Gastrocnemius medialis (tissue), 4 donors: Measurements from ENCODE around the gene CEACAM5. TPM values are rescaled to one million over a fixed set of nuclear protein-coding genes. Genes with fewer than 3 reads are reported as not detected.
A peak's percentile ranks its signal among the peaks of the same experiment; 100 is the strongest.

Experiments used
- ATAC-seq, 2 donors: fragments of 150-250 bp; one replicate each; pipeline ENCODE4 v1.9.1; 2016
- DNase-seq, 2 donors: peaks; one replicate each; pipeline ENCODE4 v3.0.0-alpha.2; 2019
- H3K27ac ChIP-seq, 4 donors: fragments of 200-600 bp; sonication (generic); 1 replicate in 1 of 4; 2 replicates in 3 of 4; pipeline ENCODE4 v1.5.1; 2016 to 2018; ENCODE audit warnings: mild to moderate bottlenecking in 2 of 4, moderate library complexity in 1 of 4
- H3K27me3 ChIP-seq, 3 donors: fragments of 200-600 bp; sonication (generic) in 2 of 3; 1 replicate in 1 of 3; 2 replicates in 2 of 3; pipeline versions ENCODE4 v1.5.1 to v1.6.0; 2016 to 2019; ENCODE audit warnings: mild to moderate bottlenecking in 1 of 3, moderate library complexity in 1 of 3
- H3K36me3 ChIP-seq, 2 donors: fragments of 200-600 bp; sonication (generic) in 1 of 2; one replicate each; pipeline ENCODE4 v1.5.1; 2017 to 2018
- H3K4me1 ChIP-seq, 2 donors: fragments of 200-600 bp; sonication (generic) in 1 of 2; one replicate each; pipeline ENCODE4 v1.5.1; 2016 to 2017; ENCODE audit warnings: mild to moderate bottlenecking in 2 of 2
- H3K4me3 ChIP-seq, 4 donors: fragments of 200-600 bp; sonication (generic) in 3 of 4; 1 replicate in 1 of 4; 2 replicates in 3 of 4; pipeline ENCODE4 v1.5.1; 2016 to 2019; ENCODE audit warnings: mild to moderate bottlenecking in 2 of 4
- H3K9me3 ChIP-seq, 3 donors: fragments of 200-600 bp; sonication (generic) in 2 of 3; 1 replicate in 1 of 3; 2 replicates in 2 of 3; pipeline ENCODE4 v1.5.1; 2016 to 2019
- CTCF ChIP-seq, 5 experiments: fragments of 450-650 bp in 3 of 5; fragments of 200-600 bp in 2 of 5; sonication (generic) in 2 of 5; IDR thresholded peaks in 4 of 5; conservative IDR thresholded peaks in 1 of 5; 1 replicate in 4 of 5; 2 replicates in 1 of 5; pipeline ENCODE4 v1.5.1; 2016 to 2019; ENCODE audit warnings: antibody characterized with exemption in 5 of 5, mild to moderate bottlenecking in 3 of 5, moderate library complexity in 3 of 5
- POLR2A ChIP-seq, 2 donors: fragments of 450-650 bp; IDR thresholded peaks; one replicate each; pipeline ENCODE4 v1.6.1; 2017; ENCODE audit warnings: antibody characterized with exemption in 2 of 2, mild to moderate bottlenecking in 2 of 2, moderate library complexity in 2 of 2
- in situ Hi-C, 4 donors: fragments of 200-750 bp; cut with MboI; loops; one replicate each; pipeline versions ENCODE4 v1.15.0 to v1.8.0; 2017; ENCODE audit warnings: low sequenced_read_pairs in 4 of 4
- intact Hi-C: fragments of 100-400 bp; cut with DNase I; formaldehyde crosslinking; loops from one replicate; pipeline ENCODE4 v1.15.1; 2023; ENCODE audit warnings: low total_unique reads
- total RNA-seq, 4 donors: library from RNA; depleted of rRNA; stranded (reverse); fragments of >200 nt; gene quantifications; one replicate each; pipeline versions ENCODE4 v1.1.0 to v1.2.3, GENCODE V29; 2016

CEACAM5 gene
- total RNA-seq, 4 donors from 2014 or later, result 5.0 TPM; not detected in 3

- no peak for DNase-seq
- in situ Hi-C loops (no loop called here), intact Hi-C loops (no loop called here)
- TF ChIP-seq CTCF (IDR thresholded peaks at IDR 0.05 in 4 of 5, conservative IDR thresholded peaks at IDR 0.05 in 1 of 5) (no peak), POLR2A (IDR thresholded peaks at IDR 0.05) (no peak)
- Histone ChIP-seq H3K4me1 (no peaks in the 10 kb centered on the region), H3K4me3 (no peak overlapping the region), H3K27ac (no peak overlapping the region), H3K9me3 (no peaks in the 10 kb centered on the region), H3K27me3 (no peaks in the 10 kb centered on the region), H3K36me3 (no peaks in the 10 kb centered on the region)
- no peak for ATAC-seq
Observed at GRCh38 chr19:41702171-41702651, 6.2 kb upstream of the CEACAM5 start.

GRCh38 chr19:41703602-41704293, 4.7 kb upstream of the CEACAM5 start:
- intact Hi-C loops (no loop called here), in situ Hi-C loops (no loop called here)
- Histone ChIP-seq H3K9me3 (no peaks in the 10 kb centered on the region), H3K4me3 (no peak overlapping the region), H3K36me3 (no peaks in the 10 kb centered on the region), H3K27ac (no peak overlapping the region), H3K4me1 (no peaks in the 10 kb centered on the region), H3K27me3 (peaks cover 0 to 6% (median 0%) of the 10 kb centered on the region in 3 donors)
- ATAC-seq (no peak), DNase-seq (no peak)
- TF ChIP-seq CTCF (IDR thresholded peaks at IDR 0.05 in 4 of 5, conservative IDR thresholded peaks at IDR 0.05 in 1 of 5) (no peak), POLR2A (IDR thresholded peaks at IDR 0.05) (no peak)

GRCh38 chr19:41705393-41706174, 2.8 kb upstream of the CEACAM5 start:
- H3K4me1 ChIP-seq, result no peaks in the 10 kb centered on the region
- H3K27me3 ChIP-seq, result peaks cover 0 to 6% (median 0%) of the 10 kb centered on the region in 3 donors
- intact Hi-C loops, result no loop called here
- TF ChIP-seq CTCF (IDR thresholded peaks at IDR 0.05 in 4 of 5, conservative IDR thresholded peaks at IDR 0.05 in 1 of 5) (no peak), POLR2A (IDR thresholded peaks at IDR 0.05) (no peak)
- no peaks in the 10 kb centered on the region for H3K9me3 ChIP-seq
- no peak for ATAC-seq
- no peaks in the 10 kb centered on the region for H3K36me3 ChIP-seq
- in situ Hi-C loops, result no loop called here
- H3K4me3 ChIP-seq, result no peak overlapping the region
- DNase-seq, result no peak
- H3K27ac ChIP-seq, result no peak overlapping the region

- intact Hi-C loops (no loop called here), in situ Hi-C loops (no loop called here)
- peaks cover 0 to 6% (median 0%) of the 10 kb centered on the region in 3 donors for H3K27me3 ChIP-seq
- H3K4me3 ChIP-seq, result no peak overlapping the region
- ATAC-seq, result no peak
- no peaks in the 10 kb centered on the region for H3K4me1 ChIP-seq
- H3K27ac ChIP-seq, result no peak overlapping the region
- no peak for DNase-seq
- TF ChIP-seq CTCF (IDR thresholded peaks at IDR 0.05 in 4 of 5, conservative IDR thresholded peaks at IDR 0.05 in 1 of 5) (peak in 2 of 5 experiments; percentile 7 to 39), POLR2A (IDR thresholded peaks at IDR 0.05) (no peak)
- H3K9me3 ChIP-seq, result no peaks in the 10 kb centered on the region
- H3K36me3 ChIP-seq, result no peaks in the 10 kb centered on the region
Observed at GRCh38 chr19:41706741-41707501, 1.5 kb upstream of the CEACAM5 start.
